Activated T-cell treated with anti-CD3 and anti-CD28 coated beads, Interleukin-2, amount 50 U/mL, for 4 hours (primary cell): ENCODE measurements around the gene FANCM. TPM values are rescaled to one million over a fixed set of nuclear protein-coding genes. Genes with fewer than 3 reads are reported as not detected.
"Not testable (repeated sequence)": the region's sequence is repeated elsewhere in the genome, so short reads cannot be mapped to it uniquely, and the experiment has no call there.

ENCODE experiments used
- ATAC-seq, 2 donors: fragments of 200-7000 bp; cut with Tn5 transposase; one replicate each; pipeline ENCODE4 v1.10.0; 2021
- DNase-seq: peaks from one replicate; pipeline ENCODE4 v3.0.0-alpha.2; 2020
- H3K27me3 Mint-ChIP-seq: one replicate; pipeline ENCODE4 v1.8.0; 2021; ENCODE audit warnings: low read depth, mixed read lengths
- H3K36me3 Mint-ChIP-seq: one replicate; pipeline ENCODE4 v1.8.0; 2022; ENCODE audit warnings: mixed read lengths; ENCODE audit not compliant: insufficient read depth
- H3K4me1 Mint-ChIP-seq: one replicate; pipeline ENCODE4 v1.8.0; 2021; ENCODE audit warnings: low read depth, mixed read lengths
- H3K4me3 Mint-ChIP-seq: one replicate; pipeline ENCODE4 v1.8.0; 2021; ENCODE audit warnings: mild to moderate bottlenecking, moderate library complexity, mixed read lengths
- H3K9me3 Mint-ChIP-seq: one replicate; pipeline ENCODE4 v1.8.0; 2021; ENCODE audit warnings: mixed read lengths
- total RNA-seq, 3 donors: library from RNA; stranded (reverse); gene quantifications; one replicate each; pipeline ENCODE4 v1.2.1, GENCODE V29; 2021

The FANCM gene
- total RNA-seq, 3 donors from 2014 or later, result 11.2 to 12.9 (median 12.2) TPM

- Mint-ChIP-seq H3K27me3 (no peaks in the 10 kb centered on the region), H3K4me1 (no peaks in the 10 kb centered on the region), H3K9me3 (no peaks in the 10 kb centered on the region), H3K4me3 (no peak overlapping the region), H3K36me3 (peaks cover 5% of the 10 kb centered on the region)
- DNase-seq (no peak), ATAC-seq (no peak)
Measured at GRCh38 chr14:45181329-45181728, 45.6 kb downstream of the FANCM start.

DNA sequence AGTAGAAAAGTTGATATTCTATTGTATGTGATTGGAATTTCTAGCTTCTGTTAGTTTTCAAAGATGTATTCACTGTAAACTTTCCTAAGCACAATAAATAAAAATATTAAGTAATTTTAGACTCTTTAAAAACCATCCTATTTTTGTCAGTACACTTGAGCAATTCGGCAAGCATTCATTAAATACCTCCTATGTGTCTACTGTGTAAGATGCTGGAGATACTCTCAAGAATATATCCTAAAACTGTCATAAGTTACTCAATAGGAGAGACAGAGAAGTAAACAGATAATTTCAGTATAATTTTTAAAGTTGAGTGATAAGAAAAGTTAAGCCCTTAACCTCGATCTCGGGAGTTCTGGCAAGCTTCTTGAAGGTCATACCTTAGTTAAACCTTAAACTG is 46.1 kb downstream of the FANCM start:
- ATAC-seq (no peak), DNase-seq (no peak)
- Mint-ChIP-seq H3K36me3 (peaks cover 9% of the 10 kb centered on the region), H3K4me1 (no peaks in the 10 kb centered on the region), H3K27me3 (no peaks in the 10 kb centered on the region), H3K4me3 (no peak overlapping the region), H3K9me3 (no peaks in the 10 kb centered on the region)

- ATAC-seq, result no peak
- Mint-ChIP-seq H3K4me3 (no peak overlapping the region), H3K9me3 (no peaks in the 10 kb centered on the region), H3K4me1 (no peaks in the 10 kb centered on the region), H3K36me3 (peaks cover 18% of the 10 kb centered on the region), H3K27me3 (no peaks in the 10 kb centered on the region)
- no peak for DNase-seq
Measured at GRCh38 chr14:45185100-45185814, 49.5 kb downstream of the FANCM start.

DNA sequence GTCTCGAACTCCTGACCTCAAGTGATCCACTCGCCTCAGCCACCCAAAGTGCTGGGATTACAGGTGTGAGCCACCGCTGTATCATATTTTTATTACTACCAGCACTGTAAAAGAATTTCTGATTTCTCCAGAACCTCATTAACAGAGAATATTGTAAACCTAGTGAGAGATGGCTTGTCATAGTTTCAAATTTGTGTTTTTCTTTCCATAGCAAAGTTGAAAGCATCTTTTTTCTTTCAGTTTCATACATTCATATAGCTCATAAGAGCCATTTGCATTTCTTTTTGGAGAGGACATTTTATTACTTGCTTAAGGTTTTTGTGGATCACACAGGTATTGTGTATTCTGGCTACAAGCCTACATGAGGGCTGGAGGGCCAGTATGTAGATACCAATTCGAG is 59.2 kb downstream of the FANCM start:
- peaks cover 13% of the 10 kb centered on the region for H3K36me3 Mint-ChIP-seq
- DNase-seq (no peak), ATAC-seq (peak; percentile 62 to 70)
- H3K4me3 Mint-ChIP-seq, result no peak overlapping the region
- no peaks in the 10 kb centered on the region for H3K27me3 Mint-ChIP-seq
- H3K9me3 Mint-ChIP-seq, result no peaks in the 10 kb centered on the region
- no peaks in the 10 kb centered on the region for H3K4me1 Mint-ChIP-seq

DNA sequence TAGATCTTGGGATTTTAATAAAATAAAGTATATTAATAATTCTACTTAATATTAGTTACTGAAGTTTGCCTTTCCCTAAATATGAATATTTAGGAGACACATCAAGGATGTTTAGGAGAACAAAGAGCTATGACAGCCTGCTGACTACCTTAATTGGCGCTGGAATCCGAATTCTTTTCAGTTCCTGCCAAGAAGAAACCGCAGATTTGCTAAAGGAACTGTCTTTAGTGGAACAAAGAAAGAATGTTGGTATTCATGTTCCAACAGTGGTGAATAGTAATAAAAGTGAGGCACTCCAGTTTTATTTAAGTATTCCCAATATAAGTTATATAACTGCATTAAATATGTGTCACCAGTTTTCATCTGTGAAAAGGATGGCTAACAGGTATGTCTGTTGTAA is 62.8 kb downstream of the FANCM start:
- no peak for ATAC-seq
- DNase-seq, result no peak
- H3K27me3 Mint-ChIP-seq, result no peaks in the 10 kb centered on the region
- no peak overlapping the region for H3K4me3 Mint-ChIP-seq
- H3K9me3 Mint-ChIP-seq, result no peaks in the 10 kb centered on the region
- peaks cover 4% of the 10 kb centered on the region for H3K4me1 Mint-ChIP-seq
- H3K36me3 Mint-ChIP-seq, result peaks cover 15% of the 10 kb centered on the region

DNA sequence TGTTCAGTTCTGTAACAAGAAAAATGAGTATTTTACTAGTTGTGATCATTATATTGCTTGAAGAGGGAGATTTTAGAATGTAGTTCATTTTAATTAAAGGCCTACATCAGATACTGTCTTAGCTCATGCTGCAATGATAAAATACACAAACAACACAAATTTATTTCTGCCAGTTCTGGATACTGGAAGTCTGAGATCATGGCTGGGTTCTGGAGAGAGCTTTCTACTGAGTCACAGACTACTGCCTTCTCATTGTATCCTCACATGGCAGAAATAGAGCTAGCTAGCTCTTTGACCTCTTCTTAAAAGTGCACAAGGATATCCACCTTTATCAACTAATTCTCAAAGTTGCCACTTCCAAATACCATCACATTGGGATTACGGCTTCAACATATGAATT is 63.5 kb downstream of the FANCM start:
- Mint-ChIP-seq H3K27me3 (no peaks in the 10 kb centered on the region), H3K36me3 (peaks cover 15% of the 10 kb centered on the region), H3K9me3 (no peaks in the 10 kb centered on the region), H3K4me1 (peaks cover 4% of the 10 kb centered on the region), H3K4me3 (no peak overlapping the region)
- no peak for DNase-seq
- ATAC-seq, result no peak

- DNase-seq (no peak), ATAC-seq (peak in 1 of 2 donors; percentile 43)
- H3K4me1 Mint-ChIP-seq, result peaks cover 4% of the 10 kb centered on the region
Measured at GRCh38 chr14:45201905-45202304, 66.2 kb downstream of the FANCM start.

DNA sequence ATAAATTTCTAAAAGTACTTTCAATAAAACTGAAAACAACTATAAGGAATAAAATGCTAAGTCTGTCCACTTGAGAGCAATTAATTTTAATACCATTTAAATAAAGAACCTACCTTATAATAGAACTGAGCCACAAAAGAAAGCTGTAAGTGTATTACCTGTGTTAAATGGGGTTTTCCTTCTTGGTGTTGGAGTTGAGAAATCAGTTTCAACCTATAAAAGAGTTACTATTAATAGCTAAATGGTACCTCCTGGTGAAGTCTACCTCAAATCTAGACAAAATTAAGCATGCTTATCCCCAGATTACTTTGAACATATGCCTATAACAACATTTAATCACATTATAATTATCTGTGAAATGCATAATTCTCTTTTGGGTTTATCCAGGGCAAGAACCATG is 68.5 kb downstream of the FANCM start:
- peaks cover 18% of the 10 kb centered on the region for H3K36me3 Mint-ChIP-seq
- no peak overlapping the region for H3K4me3 Mint-ChIP-seq
- no peaks in the 10 kb centered on the region for H3K27me3 Mint-ChIP-seq
- H3K4me1 Mint-ChIP-seq, result peaks cover 4% of the 10 kb centered on the region
- ATAC-seq (no peak), DNase-seq (no peak)
- no peaks in the 10 kb centered on the region for H3K9me3 Mint-ChIP-seq

More at GRCh38 chr14:45201905-45202304, 66.2 kb downstream of the FANCM start:
- H3K9me3 Mint-ChIP-seq, result no peaks in the 10 kb centered on the region
- peaks cover 13% of the 10 kb centered on the region for H3K36me3 Mint-ChIP-seq
- no peak overlapping the region for H3K4me3 Mint-ChIP-seq
- H3K27me3 Mint-ChIP-seq, result no peaks in the 10 kb centered on the region

DNA sequence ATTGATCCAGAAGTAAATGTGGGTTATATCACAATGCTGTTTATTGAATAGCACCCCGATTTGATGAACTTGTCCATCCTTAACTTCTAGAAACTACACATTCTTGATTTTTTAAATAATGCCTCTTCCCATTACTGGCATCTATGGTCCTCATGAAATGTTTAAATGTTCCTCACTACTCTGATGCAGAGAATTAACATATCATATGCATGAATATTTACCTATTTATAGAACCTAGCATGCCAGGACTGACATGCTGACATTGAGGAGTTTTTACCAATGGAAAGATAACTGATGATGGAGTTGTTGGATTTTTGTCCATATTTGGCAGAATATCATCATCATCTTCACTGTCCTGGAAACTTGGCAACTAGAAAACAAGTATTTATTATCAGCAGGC is 74.4 kb downstream of the FANCM start:
- no peaks in the 10 kb centered on the region for H3K9me3 Mint-ChIP-seq
- DNase-seq (no peak), ATAC-seq (no peak)
- no peaks in the 10 kb centered on the region for H3K27me3 Mint-ChIP-seq
- H3K36me3 Mint-ChIP-seq, result peaks cover 28% of the 10 kb centered on the region
- H3K4me3 Mint-ChIP-seq, result no peak overlapping the region
- no peaks in the 10 kb centered on the region for H3K4me1 Mint-ChIP-seq

- Mint-ChIP-seq H3K4me1 (no peaks in the 10 kb centered on the region), H3K4me3 (no peak overlapping the region)
- no peak for ATAC-seq
Measured at GRCh38 chr14:45211295-45211694, 75.6 kb downstream of the FANCM start.

DNA sequence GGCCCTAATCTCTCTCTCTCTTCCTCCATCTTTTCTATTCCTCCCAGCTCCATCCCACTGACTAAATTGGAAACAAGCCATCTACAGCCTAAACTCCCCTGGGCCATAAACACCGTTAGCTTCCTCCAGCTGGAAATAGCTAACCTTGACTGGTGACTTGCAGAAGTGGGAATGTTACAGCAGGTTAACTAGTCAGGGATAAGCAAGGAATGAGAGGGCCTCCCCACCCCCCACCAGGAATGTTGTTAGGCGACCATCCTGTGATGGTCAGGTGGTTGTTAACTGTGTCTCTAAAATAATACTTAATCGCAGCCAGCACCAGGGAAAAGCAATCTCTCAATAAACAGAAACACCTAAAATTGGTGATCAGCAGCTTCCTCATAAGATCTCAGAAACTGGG is 76.5 kb downstream of the FANCM start:
- peaks cover 20% of the 10 kb centered on the region for H3K36me3 Mint-ChIP-seq
- no peak for ATAC-seq
- no peaks in the 10 kb centered on the region for H3K9me3 Mint-ChIP-seq
- H3K27me3 Mint-ChIP-seq, result no peaks in the 10 kb centered on the region
- no peak overlapping the region for H3K4me3 Mint-ChIP-seq
- no peak for DNase-seq
- H3K4me1 Mint-ChIP-seq, result no peaks in the 10 kb centered on the region

More at GRCh38 chr14:45211295-45211694, 75.6 kb downstream of the FANCM start:
- H3K36me3 Mint-ChIP-seq, result peaks cover 26% of the 10 kb centered on the region
- H3K27me3 Mint-ChIP-seq, result no peaks in the 10 kb centered on the region
- DNase-seq, result no peak
- no peaks in the 10 kb centered on the region for H3K9me3 Mint-ChIP-seq

- H3K4me1 Mint-ChIP-seq, H3K4me3 Mint-ChIP-seq, H3K27me3 Mint-ChIP-seq, ATAC-seq, DNase-seq, H3K9me3 Mint-ChIP-seq: not testable (repeated sequence)
- peaks cover 21% of the 10 kb centered on the region for H3K36me3 Mint-ChIP-seq
Measured at GRCh38 chr14:45213716-45214115, 78.0 kb downstream of the FANCM start.

GRCh38 chr14:45214341-45214740 is 78.6 kb downstream of the FANCM start:
- not testable (repeated sequence) for H3K27me3 Mint-ChIP-seq, H3K4me3 Mint-ChIP-seq, H3K4me1 Mint-ChIP-seq, H3K9me3 Mint-ChIP-seq, DNase-seq, ATAC-seq
- H3K36me3 Mint-ChIP-seq, result peaks cover 23% of the 10 kb centered on the region

- H3K9me3 Mint-ChIP-seq, result no peaks in the 10 kb centered on the region
- no peaks in the 10 kb centered on the region for H3K27me3 Mint-ChIP-seq
- peaks cover 42% of the 10 kb centered on the region for H3K36me3 Mint-ChIP-seq
- no peak for DNase-seq
- ATAC-seq, result no peak
- peaks cover 3% of the 10 kb centered on the region for H3K4me1 Mint-ChIP-seq
- H3K4me3 Mint-ChIP-seq, result no peak overlapping the region
Measured at GRCh38 chr14:45222485-45223262, 86.9 kb downstream of the FANCM start.

- Mint-ChIP-seq H3K27me3 (no peaks in the 10 kb centered on the region), H3K36me3 (peaks cover 51% of the 10 kb centered on the region)
- no peak for ATAC-seq
Measured at GRCh38 chr14:45227566-45227965, 91.8 kb downstream of the FANCM start.

More at GRCh38 chr14:45227566-45227965, 91.8 kb downstream of the FANCM start:
- no peak overlapping the region for H3K4me3 Mint-ChIP-seq
- peaks cover 3% of the 10 kb centered on the region for H3K4me1 Mint-ChIP-seq
- no peak for DNase-seq
- H3K9me3 Mint-ChIP-seq, result no peaks in the 10 kb centered on the region
